Measurements from ENCODE around the gene NOTCH3.

- TF ChIP-seq CTCF (IDR thresholded peaks at IDR 0.05), result no peak
- TF ChIP-seq EP300 (IDR thresholded peaks at IDR 0.05), result no peak
- TF ChIP-seq POLR2A (IDR thresholded peaks at IDR 0.05), result no peak
Observed at GRCh38 chr19:15227261-15227660, 26.5 kb upstream of the NOTCH3 start.

Measured in gastroesophageal sphincter (tissue), 3 donors.